GM23338 (cell line): ENCODE results near the gene ALOX15B. TPM values are rescaled to one million over a fixed set of nuclear protein-coding genes. Genes with fewer than 3 reads are reported as not detected.
A peak's percentile ranks its signal among the peaks of the same experiment; 100 is the strongest.
"Not testable (repeated sequence)": the region's sequence is repeated elsewhere in the genome, so short reads cannot be mapped to it uniquely, and the experiment has no call there.

Experiments
- ATAC-seq: fragments of 200-7000 bp; cut with Tn5 transposase; 3 replicates; pipeline ENCODE4 v1.9.1; 2020
- DNase-seq: peaks from one replicate; pipeline ENCODE4 v3.0.0-alpha.2; 2015; ENCODE audit warnings: low spot score
- H2AFZ ChIP-seq: fragments of 200-600 bp; sonication (generic); 2 replicates; pipeline ENCODE4 v1.8.0; 2016; ENCODE audit warnings: antibody characterized with exemption, mild to moderate bottlenecking, moderate library complexity
- H3F3A ChIP-seq: fragments of 200-600 bp; sonication (generic); replicated peaks from 2 replicates; pipeline ENCODE4 v1.8.0; 2017; ENCODE audit warnings: antibody characterized with exemption, mixed run types, low read depth
- H3K27ac ChIP-seq: fragments of 200-600 bp; sonication (generic); 2 replicates; pipeline ENCODE4 v1.6.1; 2016; ENCODE audit warnings: low read depth
- H3K27me3 ChIP-seq: fragments of 200-600 bp; sonication (generic); 2 replicates; pipeline ENCODE4 v1.8.0; 2016; ENCODE audit warnings: mild to moderate bottlenecking, mixed run types, moderate library complexity; ENCODE audit not compliant: insufficient read depth
- H3K36me3 ChIP-seq: fragments of 200-600 bp; sonication (generic); 2 replicates; pipeline ENCODE4 v1.8.0; 2016; ENCODE audit warnings: mild to moderate bottlenecking; ENCODE audit not compliant: insufficient read depth
- H3K4me1 ChIP-seq: fragments of 200-600 bp; sonication (generic); 2 replicates; pipeline ENCODE4 v1.8.0; 2016; ENCODE audit warnings: mild to moderate bottlenecking, moderate library complexity; ENCODE audit not compliant: insufficient read depth
- H3K4me2 ChIP-seq: fragments of 200-600 bp; sonication (generic); 2 replicates; pipeline ENCODE4 v1.7.1; 2017; ENCODE audit warnings: mixed run types
- H3K4me3 ChIP-seq: fragments of 200-600 bp; sonication (generic); 2 replicates; pipeline ENCODE4 v1.6.1; 2016; ENCODE audit warnings: mixed run types
- H3K79me2 ChIP-seq: fragments of 200-600 bp; sonication (generic); replicated peaks from 2 replicates; pipeline ENCODE4 v1.8.0; 2017; ENCODE audit warnings: mild to moderate bottlenecking; ENCODE audit not compliant: insufficient read depth
- H3K9me2 ChIP-seq: fragments of 200-600 bp; sonication (generic); 2 replicates; pipeline ENCODE4 v1.8.0; 2017; ENCODE audit not compliant: insufficient read depth
- H4K20me1 ChIP-seq: fragments of 200-600 bp; sonication (generic); replicated peaks from 2 replicates; pipeline ENCODE4 v1.8.0; 2017; ENCODE audit warnings: mild to moderate bottlenecking; ENCODE audit not compliant: insufficient read depth
- H3K27ac Mint-ChIP-seq: 2 replicates; pipeline ENCODE4 v1.8.0; 2020; ENCODE audit warnings: inconsistent platforms, mild to moderate bottlenecking, moderate library complexity, mixed read lengths
- H3K27me3 Mint-ChIP-seq: 3 replicates; pipeline ENCODE4 v1.8.0; 2022; ENCODE audit warnings: low read depth, mild to moderate bottlenecking, moderate library complexity, mixed read lengths, inconsistent platforms; ENCODE audit not compliant: insufficient read depth, poor library complexity
- H3K36me3 Mint-ChIP-seq: 3 replicates; pipeline ENCODE4 v1.8.0; 2021; ENCODE audit warnings: low read depth, mild to moderate bottlenecking, inconsistent platforms, moderate library complexity, mixed read lengths
- H3K4me1 Mint-ChIP-seq: 3 replicates; pipeline ENCODE4 v1.8.0; 2020; ENCODE audit warnings: mild to moderate bottlenecking, inconsistent platforms, mixed read lengths
- H3K4me3 Mint-ChIP-seq: 3 replicates; pipeline ENCODE4 v1.8.0; 2021; ENCODE audit warnings: moderate library complexity, mild to moderate bottlenecking, inconsistent platforms, mixed read lengths
- H3K9me3 Mint-ChIP-seq: 3 replicates; pipeline ENCODE4 v1.8.0; 2020; ENCODE audit warnings: moderate library complexity, mild to moderate bottlenecking, inconsistent platforms, mixed read lengths
- CREB1 ChIP-seq: fragments of 250-450 bp; sonication (Bioruptor Pico); IDR thresholded peaks from 2 replicates; pipeline ENCODE4 v1.5.0; 2020; ENCODE audit warnings: low read depth, mild to moderate bottlenecking, moderate library complexity
- ETS1 ChIP-seq: IDR thresholded peaks from 2 replicates; pipeline ENCODE4 v1.6.1; 2016; ENCODE audit warnings: antibody characterized with exemption
- NANOG ChIP-seq: IDR thresholded peaks from 2 replicates; pipeline ENCODE4 v1.6.1; 2016; ENCODE audit warnings: antibody characterized with exemption, borderline replicate concordance
- STAT1 ChIP-seq: IDR thresholded peaks from one replicate; pipeline ENCODE4 v1.6.1; 2016; ENCODE audit warnings: antibody characterized with exemption; ENCODE audit not compliant: unreplicated experiment
- ZNF331 ChIP-seq: fragments of 250-450 bp; sonication (Bioruptor Pico); IDR thresholded peaks from 2 replicates; pipeline ENCODE4 v1.5.0; 2020; ENCODE audit warnings: low read depth, mild to moderate bottlenecking, moderate library complexity
- polyA plus RNA-seq: library from polyadenylated mRNA; unstranded; fragments of >200 nt; fragmentation: Nextera tagmentation; extraction: Ambion mirVana; gene quantifications from 2 replicates; pipeline ENCODE4 v1.2.1, GENCODE V29; 2016
- total RNA-seq: library from RNA; depleted of rRNA; stranded (reverse); fragments of >200 nt; shearing (Covaris generic); gene quantifications from 2 replicates; pipeline ENCODE4 v1.2.3, GENCODE V29; 2014
- TF ChIP-seq, protein P1 (sequence below), 2 experiments: fragments of 200-600 bp in 1 of 2; sonication (generic) in 1 of 2; conservative IDR thresholded peaks; 2 replicates each; pipeline versions ENCODE4 v1.5.1 to v1.6.1; 2016 to 2017; ENCODE audit warnings: antibody characterized with exemption in 2 of 2, low read depth in 2 of 2, mild to moderate bottlenecking in 2 of 2, moderate library complexity in 1 of 2
- TF ChIP-seq, protein P2 (sequence below): IDR thresholded peaks from one replicate; pipeline ENCODE4 v1.6.1; 2018; ENCODE audit warnings: antibody characterized with exemption; ENCODE audit not compliant: unreplicated experiment

The ALOX15B gene
- total and polyA plus RNA-seq, 2 experiments from 2014 or later = 0.42 to 0.45 TPM

GRCh38 chr17:8075574-8076342 lies 36.9 kb downstream of the ALOX15B start (continued):
- TF ChIP-seq, protein P1, sequence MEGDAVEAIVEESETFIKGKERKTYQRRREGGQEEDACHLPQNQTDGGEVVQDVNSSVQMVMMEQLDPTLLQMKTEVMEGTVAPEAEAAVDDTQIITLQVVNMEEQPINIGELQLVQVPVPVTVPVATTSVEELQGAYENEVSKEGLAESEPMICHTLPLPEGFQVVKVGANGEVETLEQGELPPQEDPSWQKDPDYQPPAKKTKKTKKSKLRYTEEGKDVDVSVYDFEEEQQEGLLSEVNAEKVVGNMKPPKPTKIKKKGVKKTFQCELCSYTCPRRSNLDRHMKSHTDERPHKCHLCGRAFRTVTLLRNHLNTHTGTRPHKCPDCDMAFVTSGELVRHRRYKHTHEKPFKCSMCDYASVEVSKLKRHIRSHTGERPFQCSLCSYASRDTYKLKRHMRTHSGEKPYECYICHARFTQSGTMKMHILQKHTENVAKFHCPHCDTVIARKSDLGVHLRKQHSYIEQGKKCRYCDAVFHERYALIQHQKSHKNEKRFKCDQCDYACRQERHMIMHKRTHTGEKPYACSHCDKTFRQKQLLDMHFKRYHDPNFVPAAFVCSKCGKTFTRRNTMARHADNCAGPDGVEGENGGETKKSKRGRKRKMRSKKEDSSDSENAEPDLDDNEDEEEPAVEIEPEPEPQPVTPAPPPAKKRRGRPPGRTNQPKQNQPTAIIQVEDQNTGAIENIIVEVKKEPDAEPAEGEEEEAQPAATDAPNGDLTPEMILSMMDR (conservative IDR thresholded peaks at IDR 0.05; ENCODE audit: low read depth in 2 of 2) = no peak
- TF ChIP-seq ETS1 = no peak
- TF ChIP-seq, protein P2, sequence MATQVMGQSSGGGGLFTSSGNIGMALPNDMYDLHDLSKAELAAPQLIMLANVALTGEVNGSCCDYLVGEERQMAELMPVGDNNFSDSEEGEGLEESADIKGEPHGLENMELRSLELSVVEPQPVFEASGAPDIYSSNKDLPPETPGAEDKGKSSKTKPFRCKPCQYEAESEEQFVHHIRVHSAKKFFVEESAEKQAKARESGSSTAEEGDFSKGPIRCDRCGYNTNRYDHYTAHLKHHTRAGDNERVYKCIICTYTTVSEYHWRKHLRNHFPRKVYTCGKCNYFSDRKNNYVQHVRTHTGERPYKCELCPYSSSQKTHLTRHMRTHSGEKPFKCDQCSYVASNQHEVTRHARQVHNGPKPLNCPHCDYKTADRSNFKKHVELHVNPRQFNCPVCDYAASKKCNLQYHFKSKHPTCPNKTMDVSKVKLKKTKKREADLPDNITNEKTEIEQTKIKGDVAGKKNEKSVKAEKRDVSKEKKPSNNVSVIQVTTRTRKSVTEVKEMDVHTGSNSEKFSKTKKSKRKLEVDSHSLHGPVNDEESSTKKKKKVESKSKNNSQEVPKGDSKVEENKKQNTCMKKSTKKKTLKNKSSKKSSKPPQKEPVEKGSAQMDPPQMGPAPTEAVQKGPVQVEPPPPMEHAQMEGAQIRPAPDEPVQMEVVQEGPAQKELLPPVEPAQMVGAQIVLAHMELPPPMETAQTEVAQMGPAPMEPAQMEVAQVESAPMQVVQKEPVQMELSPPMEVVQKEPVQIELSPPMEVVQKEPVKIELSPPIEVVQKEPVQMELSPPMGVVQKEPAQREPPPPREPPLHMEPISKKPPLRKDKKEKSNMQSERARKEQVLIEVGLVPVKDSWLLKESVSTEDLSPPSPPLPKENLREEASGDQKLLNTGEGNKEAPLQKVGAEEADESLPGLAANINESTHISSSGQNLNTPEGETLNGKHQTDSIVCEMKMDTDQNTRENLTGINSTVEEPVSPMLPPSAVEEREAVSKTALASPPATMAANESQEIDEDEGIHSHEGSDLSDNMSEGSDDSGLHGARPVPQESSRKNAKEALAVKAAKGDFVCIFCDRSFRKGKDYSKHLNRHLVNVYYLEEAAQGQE = no peak
- no peak for TF ChIP-seq CREB1
- TF ChIP-seq STAT1 = no peak
- no peak for TF ChIP-seq NANOG

DNA sequence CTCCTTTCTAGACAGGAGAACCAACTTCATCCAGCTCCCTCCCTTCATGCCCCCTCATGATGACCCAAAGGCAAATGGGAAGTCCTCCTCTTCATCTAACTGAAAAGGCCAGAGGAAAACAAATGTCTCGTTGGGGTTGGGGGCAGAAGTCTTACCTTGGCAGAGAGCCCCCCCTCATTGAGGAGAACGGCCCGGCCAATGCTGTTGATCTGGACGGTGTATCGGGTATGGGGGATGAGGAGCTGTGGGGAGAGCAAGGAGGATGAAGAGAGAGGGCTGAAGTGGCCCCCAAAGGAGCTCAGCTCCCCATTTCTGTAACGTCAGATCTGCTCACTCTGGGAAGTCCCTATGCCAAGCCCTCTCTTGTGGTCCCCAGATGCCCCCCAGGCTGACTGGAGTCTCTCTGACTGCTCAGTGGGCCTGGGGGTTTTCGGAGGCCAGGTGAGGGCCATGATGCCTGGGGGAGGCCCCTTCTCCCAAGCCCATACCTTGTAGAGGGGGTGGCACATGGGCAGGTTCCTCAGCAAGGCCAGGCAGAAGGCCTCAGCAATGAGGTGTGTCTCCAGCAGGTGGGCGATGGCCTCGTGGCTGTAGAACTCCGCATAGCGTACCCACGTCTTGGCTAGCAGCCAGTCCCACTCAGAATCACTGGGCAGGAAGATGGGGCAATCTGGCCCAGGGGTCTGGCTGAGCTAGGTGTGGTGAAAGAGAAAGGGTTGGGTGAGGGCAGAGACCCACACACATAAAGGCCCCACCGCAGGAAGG lies 37.8 kb downstream of the ALOX15B start:
- Histone ChIP-seq H3F3A (no peaks in the 10 kb centered on the region), H2AFZ (no peak overlapping the region), H3K4me2 (no peak overlapping the region), H3K4me1 (peaks cover 18% of the 10 kb centered on the region; the same call in 1 of the 2 replicates), H4K20me1 (0 out of 2 replicates have a peak, but pooled peaks cover 1% of the 10 kb centered on the region), H3K9me2 (no peaks in the 10 kb centered on the region), H3K36me3 (no peaks in the 10 kb centered on the region), H3K27me3 (peaks cover 95% of the 10 kb centered on the region), H3K27ac (no peak overlapping the region), H3K4me3 (no peak overlapping the region), H3K79me2 (no peaks in the 10 kb centered on the region)
- peaks cover 21% of the 10 kb centered on the region for H3K4me1 Mint-ChIP-seq
- DNase-seq = no peak
- peaks cover 5% of the 10 kb centered on the region; the same call in 2 of the 3 replicates for H3K9me3 Mint-ChIP-seq
- no peak overlapping the region for H3K27ac Mint-ChIP-seq
- no peak overlapping the region for H3K4me3 Mint-ChIP-seq
- H3K27me3 Mint-ChIP-seq = peaks cover 72% of the 10 kb centered on the region
- ATAC-seq = no peak
- TF ChIP-seq, protein P1 (conservative IDR thresholded peaks at IDR 0.05; ENCODE audit: low read depth in 2 of 2) = no peak
- TF ChIP-seq ZNF331 (CRISPR knock-in tag) = no peak
- peaks cover 2% of the 10 kb centered on the region; the same call in 2 of the 3 replicates for H3K36me3 Mint-ChIP-seq

DNA sequence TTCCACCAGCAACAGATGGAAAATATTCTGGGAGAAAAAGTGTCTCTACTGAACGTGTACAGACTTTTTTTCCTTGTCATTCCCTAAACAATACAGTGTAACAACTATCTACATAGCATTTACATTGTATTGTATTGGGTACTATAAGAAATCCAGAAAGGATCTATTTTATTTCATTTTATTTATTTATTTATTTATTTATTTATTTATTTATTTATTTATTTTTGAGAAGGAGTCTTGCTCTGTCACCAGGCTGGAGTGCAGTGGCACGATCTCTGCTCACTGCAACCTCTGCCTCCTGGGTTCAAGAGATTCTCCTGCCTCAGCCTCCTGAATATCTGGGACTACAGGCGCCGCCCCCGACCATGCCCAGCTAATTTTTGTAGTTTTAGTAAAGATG lies 39.1 kb downstream of the ALOX15B start:
- Histone ChIP-seq H3K4me1 (peaks cover 17% of the 10 kb centered on the region; the same call in 1 of the 2 replicates), H3K27me3 (peaks cover 92% of the 10 kb centered on the region)
- H3K36me3 ChIP-seq, H2AFZ ChIP-seq, H3F3A ChIP-seq, H3K4me2 ChIP-seq, ATAC-seq, H3K9me3 Mint-ChIP-seq, H4K20me1 ChIP-seq, DNase-seq, H3K9me2 ChIP-seq, H3K27ac Mint-ChIP-seq, H3K36me3 Mint-ChIP-seq, H3K4me3 ChIP-seq, H3K27ac ChIP-seq, H3K79me2 ChIP-seq: not testable (repeated sequence)
- H3K4me1 Mint-ChIP-seq = peaks cover 16% of the 10 kb centered on the region
- H3K27me3 Mint-ChIP-seq = peaks cover 60% of the 10 kb centered on the region
- peak overlapping the region; percentile 37; the same call in 1 of the 3 replicates for H3K4me3 Mint-ChIP-seq
